ENCODE data around the gene INPP5D. TPM values are rescaled to one million over a fixed set of nuclear protein-coding genes. Genes with fewer than 3 reads are reported as not detected.
A peak's percentile ranks its signal among the peaks of the same experiment; 100 is the strongest.
"Not testable (repeated sequence)": the region's sequence is repeated elsewhere in the genome, so short reads cannot be mapped to it uniquely, and the experiment has no call there.

INPP5D gene
- total RNA-seq, 1 donor from 2014 or later = 2.2 TPM

DNA sequence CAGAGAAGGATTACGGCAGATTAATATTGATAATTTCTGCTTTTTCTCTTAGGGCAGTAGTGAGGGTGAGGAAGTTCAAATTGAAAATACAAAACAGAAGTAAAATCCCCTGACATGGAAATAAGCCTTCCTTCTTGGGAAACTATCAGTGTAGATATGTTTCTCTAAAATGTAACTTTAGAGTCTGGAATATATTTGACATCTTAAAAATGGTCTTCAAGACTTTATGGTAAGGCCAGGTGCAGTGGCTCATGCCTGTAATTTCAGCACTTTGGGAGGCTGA, 33.0 kb downstream of the INPP5D start:
- H3K4me3 Mint-ChIP-seq (ENCODE audit: unreplicated experiment) = no peak overlapping the region
- DNase-seq = no peak
- TF ChIP-seq, protein P1, sequence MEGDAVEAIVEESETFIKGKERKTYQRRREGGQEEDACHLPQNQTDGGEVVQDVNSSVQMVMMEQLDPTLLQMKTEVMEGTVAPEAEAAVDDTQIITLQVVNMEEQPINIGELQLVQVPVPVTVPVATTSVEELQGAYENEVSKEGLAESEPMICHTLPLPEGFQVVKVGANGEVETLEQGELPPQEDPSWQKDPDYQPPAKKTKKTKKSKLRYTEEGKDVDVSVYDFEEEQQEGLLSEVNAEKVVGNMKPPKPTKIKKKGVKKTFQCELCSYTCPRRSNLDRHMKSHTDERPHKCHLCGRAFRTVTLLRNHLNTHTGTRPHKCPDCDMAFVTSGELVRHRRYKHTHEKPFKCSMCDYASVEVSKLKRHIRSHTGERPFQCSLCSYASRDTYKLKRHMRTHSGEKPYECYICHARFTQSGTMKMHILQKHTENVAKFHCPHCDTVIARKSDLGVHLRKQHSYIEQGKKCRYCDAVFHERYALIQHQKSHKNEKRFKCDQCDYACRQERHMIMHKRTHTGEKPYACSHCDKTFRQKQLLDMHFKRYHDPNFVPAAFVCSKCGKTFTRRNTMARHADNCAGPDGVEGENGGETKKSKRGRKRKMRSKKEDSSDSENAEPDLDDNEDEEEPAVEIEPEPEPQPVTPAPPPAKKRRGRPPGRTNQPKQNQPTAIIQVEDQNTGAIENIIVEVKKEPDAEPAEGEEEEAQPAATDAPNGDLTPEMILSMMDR (IDR thresholded peaks at IDR 0.05; ENCODE audit: partially characterized antibody, unreplicated experiment) = no peak
- H3K36me3 Mint-ChIP-seq (ENCODE audit: unreplicated experiment) = peaks cover 9% of the 10 kb centered on the region
- H3K27me3 Mint-ChIP-seq (ENCODE audit: unreplicated experiment) = peaks cover 2% of the 10 kb centered on the region
- H3K27ac Mint-ChIP-seq (ENCODE audit: unreplicated experiment) = no peak overlapping the region
- H3K4me1 Mint-ChIP-seq (ENCODE audit: low read depth, unreplicated experiment) = peaks cover 4% of the 10 kb centered on the region
- no peaks in the 10 kb centered on the region for H3K9me3 Mint-ChIP-seq (ENCODE audit: unreplicated experiment)

GRCh38 chr2:233093721-233094120, 33.6 kb downstream of the INPP5D start:
- peaks cover 4% of the 10 kb centered on the region for H3K4me1 Mint-ChIP-seq (ENCODE audit: low read depth, unreplicated experiment)
- H3K27me3 Mint-ChIP-seq (ENCODE audit: unreplicated experiment) = no peaks in the 10 kb centered on the region
- H3K4me3 Mint-ChIP-seq (ENCODE audit: unreplicated experiment) = no peak overlapping the region
- TF ChIP-seq, protein P1 (IDR thresholded peaks at IDR 0.05; ENCODE audit: partially characterized antibody, unreplicated experiment) = no peak
- peaks cover 9% of the 10 kb centered on the region for H3K36me3 Mint-ChIP-seq (ENCODE audit: unreplicated experiment)
- DNase-seq = no peak
- no peaks in the 10 kb centered on the region for H3K9me3 Mint-ChIP-seq (ENCODE audit: unreplicated experiment)
- no peak overlapping the region for H3K27ac Mint-ChIP-seq (ENCODE audit: unreplicated experiment)

DNA sequence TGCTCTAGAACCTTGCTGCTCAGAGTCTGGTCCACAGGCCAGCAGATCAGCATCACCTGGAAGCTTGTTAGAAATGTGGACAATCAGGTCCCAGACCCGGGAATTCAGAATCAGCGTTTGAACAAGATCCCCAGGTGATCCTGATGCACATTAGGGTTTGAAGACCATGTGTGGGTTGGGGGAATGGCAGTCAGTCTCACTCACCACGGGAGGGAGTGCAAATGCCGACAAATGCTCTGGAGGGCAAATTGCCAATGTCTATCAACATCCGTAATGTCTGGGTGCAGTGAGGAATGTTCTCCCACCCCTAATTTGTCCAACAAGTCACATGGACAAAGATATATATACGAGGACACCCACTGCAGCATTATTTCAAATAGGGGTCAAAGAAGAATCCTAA, 34.5 kb downstream of the INPP5D start:
- H3K4me1 Mint-ChIP-seq (ENCODE audit: low read depth, unreplicated experiment) = peaks cover 4% of the 10 kb centered on the region
- TF ChIP-seq, protein P1 (IDR thresholded peaks at IDR 0.05; ENCODE audit: partially characterized antibody, unreplicated experiment) = no peak
- H3K27ac Mint-ChIP-seq (ENCODE audit: unreplicated experiment) = no peak overlapping the region
- no peaks in the 10 kb centered on the region for H3K27me3 Mint-ChIP-seq (ENCODE audit: unreplicated experiment)
- H3K36me3 Mint-ChIP-seq (ENCODE audit: unreplicated experiment) = peaks cover 9% of the 10 kb centered on the region
- H3K9me3 Mint-ChIP-seq (ENCODE audit: unreplicated experiment) = no peaks in the 10 kb centered on the region
- no peak for DNase-seq
- no peak overlapping the region for H3K4me3 Mint-ChIP-seq (ENCODE audit: unreplicated experiment)

GRCh38 chr2:233096006-233096405, 35.9 kb downstream of the INPP5D start:
- no peak overlapping the region for H3K4me3 Mint-ChIP-seq (ENCODE audit: unreplicated experiment)
- H3K36me3 Mint-ChIP-seq (ENCODE audit: unreplicated experiment) = peaks cover 5% of the 10 kb centered on the region
- H3K9me3 Mint-ChIP-seq (ENCODE audit: unreplicated experiment) = no peaks in the 10 kb centered on the region
- DNase-seq = no peak
- no peaks in the 10 kb centered on the region for H3K27me3 Mint-ChIP-seq (ENCODE audit: unreplicated experiment)
- H3K27ac Mint-ChIP-seq (ENCODE audit: unreplicated experiment) = no peak overlapping the region
- TF ChIP-seq, protein P1 (IDR thresholded peaks at IDR 0.05; ENCODE audit: partially characterized antibody, unreplicated experiment) = no peak
- peaks cover 4% of the 10 kb centered on the region for H3K4me1 Mint-ChIP-seq (ENCODE audit: low read depth, unreplicated experiment)

GRCh38 chr2:233098618-233099017, 38.5 kb downstream of the INPP5D start:
- no peak overlapping the region for H3K27ac Mint-ChIP-seq (ENCODE audit: unreplicated experiment)
- peak; percentile 62 for DNase-seq
- no peak overlapping the region for H3K4me3 Mint-ChIP-seq (ENCODE audit: unreplicated experiment)
- H3K4me1 Mint-ChIP-seq (ENCODE audit: low read depth, unreplicated experiment) = no peaks in the 10 kb centered on the region
- no peaks in the 10 kb centered on the region for H3K27me3 Mint-ChIP-seq (ENCODE audit: unreplicated experiment)
- TF ChIP-seq, protein P1 (IDR thresholded peaks at IDR 0.05; ENCODE audit: partially characterized antibody, unreplicated experiment) = no peak
- no peaks in the 10 kb centered on the region for H3K36me3 Mint-ChIP-seq (ENCODE audit: unreplicated experiment)
- H3K9me3 Mint-ChIP-seq (ENCODE audit: unreplicated experiment) = no peaks in the 10 kb centered on the region

GRCh38 chr2:233099820-233100191, 39.7 kb downstream of the INPP5D start:
- not testable (repeated sequence) for H3K27me3 Mint-ChIP-seq (ENCODE audit: unreplicated experiment); H3K36me3 Mint-ChIP-seq (ENCODE audit: unreplicated experiment); H3K27ac Mint-ChIP-seq (ENCODE audit: unreplicated experiment); DNase-seq; H3K4me3 Mint-ChIP-seq (ENCODE audit: unreplicated experiment); H3K9me3 Mint-ChIP-seq (ENCODE audit: unreplicated experiment); H3K4me1 Mint-ChIP-seq (ENCODE audit: low read depth, unreplicated experiment)
